PC-9 (cell line): Measurements from ENCODE around the gene AKTIP.

Experiments
- EZH2 ChIP-seq: fragments of 200-600 bp; sonication (generic); IDR thresholded peaks from 2 replicates; pipeline ENCODE4 v1.8.0; 2017; ENCODE audit warnings: antibody characterized with exemption, low read depth
- TF ChIP-seq, protein P1 (sequence below): fragments of 200-600 bp; sonication (generic); conservative IDR thresholded peaks from 2 replicates; pipeline ENCODE4 v1.6.1; 2017; ENCODE audit warnings: mixed run types, antibody characterized with exemption, mild to moderate bottlenecking, moderate library complexity

DNA sequence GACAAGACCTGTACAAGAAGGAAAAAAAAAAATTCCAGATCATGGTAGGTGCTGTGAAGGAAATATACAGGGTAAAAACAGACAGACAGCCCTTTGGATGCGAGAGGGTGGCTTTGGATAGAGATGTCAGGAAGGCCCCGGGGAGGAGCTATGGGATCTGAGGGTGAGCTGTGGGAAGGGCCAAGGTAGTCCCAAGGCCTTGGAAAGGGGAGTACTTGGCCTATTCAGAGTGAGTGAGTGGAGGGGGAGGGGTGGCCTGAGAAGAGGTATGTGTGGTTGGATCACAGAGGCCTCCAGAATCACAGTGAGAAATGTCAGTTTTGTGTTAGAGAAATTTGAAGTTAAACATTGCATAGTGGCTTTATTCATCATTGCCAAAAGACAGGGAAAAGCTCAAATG is 31.2 kb upstream of the AKTIP start:
- TF ChIP-seq, protein P1, sequence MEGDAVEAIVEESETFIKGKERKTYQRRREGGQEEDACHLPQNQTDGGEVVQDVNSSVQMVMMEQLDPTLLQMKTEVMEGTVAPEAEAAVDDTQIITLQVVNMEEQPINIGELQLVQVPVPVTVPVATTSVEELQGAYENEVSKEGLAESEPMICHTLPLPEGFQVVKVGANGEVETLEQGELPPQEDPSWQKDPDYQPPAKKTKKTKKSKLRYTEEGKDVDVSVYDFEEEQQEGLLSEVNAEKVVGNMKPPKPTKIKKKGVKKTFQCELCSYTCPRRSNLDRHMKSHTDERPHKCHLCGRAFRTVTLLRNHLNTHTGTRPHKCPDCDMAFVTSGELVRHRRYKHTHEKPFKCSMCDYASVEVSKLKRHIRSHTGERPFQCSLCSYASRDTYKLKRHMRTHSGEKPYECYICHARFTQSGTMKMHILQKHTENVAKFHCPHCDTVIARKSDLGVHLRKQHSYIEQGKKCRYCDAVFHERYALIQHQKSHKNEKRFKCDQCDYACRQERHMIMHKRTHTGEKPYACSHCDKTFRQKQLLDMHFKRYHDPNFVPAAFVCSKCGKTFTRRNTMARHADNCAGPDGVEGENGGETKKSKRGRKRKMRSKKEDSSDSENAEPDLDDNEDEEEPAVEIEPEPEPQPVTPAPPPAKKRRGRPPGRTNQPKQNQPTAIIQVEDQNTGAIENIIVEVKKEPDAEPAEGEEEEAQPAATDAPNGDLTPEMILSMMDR = no peak
- no peak for TF ChIP-seq EZH2
